SK-N-SH treated with all-trans-retinoic acid at 6 μM for 48 hours (cell line): ENCODE results near the gene DHRS3.
"Not testable (repeated sequence)": the region's sequence is repeated elsewhere in the genome, so short reads cannot be mapped to it uniquely, and the experiment has no call there.

Experiments
- ATAC-seq: fragments of 200-7000 bp; cut with Tn5 transposase; 3 replicates; pipeline ENCODE4 v1.9.1; 2020; ENCODE audit warnings: mild to moderate bottlenecking, moderate library complexity
- ARNTL ChIP-seq: fragments of 450-650 bp; formaldehyde crosslinking; IDR thresholded peaks from 2 replicates; pipeline ENCODE4 v1.5.0; 2020; ENCODE audit warnings: low read depth, mild to moderate bottlenecking, moderate library complexity, borderline replicate concordance
- BACH2 ChIP-seq: fragments of 250-450 bp; sonication (Bioruptor Pico); IDR thresholded peaks from 2 replicates; pipeline ENCODE4 v1.9.0; 2021; ENCODE audit warnings: mild to moderate bottlenecking, borderline replicate concordance
- CREB5 ChIP-seq: fragments of 250-450 bp; sonication (Bioruptor Pico); IDR thresholded peaks from 2 replicates; pipeline ENCODE4 v1.5.1; 2020; ENCODE audit warnings: low read depth, mild to moderate bottlenecking, moderate library complexity
- CSRNP3 ChIP-seq: fragments of 250-450 bp; sonication (Bioruptor Pico); IDR thresholded peaks from 2 replicates; pipeline ENCODE4 v1.5.1; 2021; ENCODE audit warnings: mild to moderate bottlenecking, moderate library complexity
- ESRRG ChIP-seq: fragments of 250-450 bp; sonication (Bioruptor Pico); IDR thresholded peaks from 2 replicates; pipeline ENCODE4 v1.6.1; 2021; ENCODE audit warnings: mild to moderate bottlenecking
- ISL1 ChIP-seq: fragments of 250-450 bp; sonication (Bioruptor Pico); IDR thresholded peaks from 2 replicates; pipeline ENCODE4 v2.1.2; 2022; ENCODE audit warnings: mild to moderate bottlenecking, moderate library complexity
- OSR1 ChIP-seq: fragments of 250-450 bp; sonication (Bioruptor Pico); IDR thresholded peaks from 2 replicates; pipeline ENCODE4 v1.8.0; 2022; ENCODE audit warnings: moderate library complexity, mild to moderate bottlenecking, inconsistent platforms
- PATZ1 ChIP-seq: fragments of 250-450 bp; sonication (Bioruptor Pico); IDR thresholded peaks from 2 replicates; pipeline ENCODE4 v1.8.0; 2020; ENCODE audit warnings: mild to moderate bottlenecking, moderate library complexity, borderline replicate concordance
- POU6F1 ChIP-seq: fragments of 250-450 bp; sonication (Bioruptor Pico); IDR thresholded peaks from 2 replicates; pipeline ENCODE4 v1.8.0; 2021; ENCODE audit warnings: low read depth, mild to moderate bottlenecking, moderate library complexity, borderline replicate concordance
- PPARA ChIP-seq: fragments of 250-450 bp; sonication (Bioruptor Pico); IDR thresholded peaks from 2 replicates; pipeline ENCODE4 v1.5.0; 2020; ENCODE audit warnings: mild to moderate bottlenecking, borderline replicate concordance
- RARB ChIP-seq: fragments of 250-450 bp; sonication (Bioruptor Pico); IDR thresholded peaks from 2 replicates; pipeline ENCODE4 v1.8.0; 2021; ENCODE audit warnings: mild to moderate bottlenecking, moderate library complexity
- TCF4 ChIP-seq: fragments of 250-450 bp; sonication (Bioruptor Pico); IDR thresholded peaks from 2 replicates; pipeline ENCODE4 v1.8.0; 2021; ENCODE audit warnings: mild to moderate bottlenecking, moderate library complexity, borderline replicate concordance
- TOX ChIP-seq: fragments of 250-450 bp; sonication (Bioruptor Pico); IDR thresholded peaks from 2 replicates; pipeline ENCODE4 v1.8.0; 2021; ENCODE audit warnings: mild to moderate bottlenecking, moderate library complexity, borderline replicate concordance
- TSHZ2 ChIP-seq: fragments of 250-450 bp; sonication (Bioruptor Pico); IDR thresholded peaks from 2 replicates; pipeline ENCODE4 v1.5.0; 2020; ENCODE audit warnings: mild to moderate bottlenecking, moderate library complexity
- ZFP3 ChIP-seq: fragments of 250-450 bp; sonication (Bioruptor Pico); IDR thresholded peaks from 2 replicates; pipeline ENCODE4 v1.5.0; 2020; ENCODE audit warnings: mild to moderate bottlenecking, moderate library complexity
- ZFP30 ChIP-seq: fragments of 450-650 bp; formaldehyde crosslinking; IDR thresholded peaks from 2 replicates; pipeline ENCODE4 v1.5.0; 2022; ENCODE audit warnings: mild to moderate bottlenecking, moderate library complexity
- ZNF565 ChIP-seq: fragments of 450-650 bp; formaldehyde crosslinking; conservative IDR thresholded peaks from 2 replicates; pipeline ENCODE4 v1.5.0; 2020; ENCODE audit warnings: low read depth, mild to moderate bottlenecking, moderate library complexity
- ZNF70 ChIP-seq: fragments of 450-650 bp; formaldehyde crosslinking; IDR thresholded peaks from 2 replicates; pipeline ENCODE4 v1.5.0; 2020; ENCODE audit warnings: mild to moderate bottlenecking, moderate library complexity
- ZNF8 ChIP-seq: fragments of 450-650 bp; formaldehyde crosslinking; IDR thresholded peaks from 2 replicates; pipeline ENCODE4 v1.5.0; 2020; ENCODE audit warnings: mild to moderate bottlenecking, moderate library complexity

Gene DHRS3

GRCh38 chr1:12649971-12650421 lies 32.0 kb upstream of the DHRS3 start (continued):
- TF ChIP-seq CSRNP3: 0 out of 2 replicates have a peak, but pooled peaks have one; percentile 33

- ATAC-seq: no peak
Measured at GRCh38 chr1:12648741-12649140, 30.7 kb upstream of the DHRS3 start.

GRCh38 chr1:12645401-12645800 lies 27.4 kb upstream of the DHRS3 start:
- not testable (repeated sequence) for ATAC-seq

More at GRCh38 chr1:12648741-12649140, 30.7 kb upstream of the DHRS3 start:
- TF ChIP-seq ZFP3: no peak
- TF ChIP-seq ZNF8 (CRISPR knock-in tag): no peak
- TF ChIP-seq RARB (CRISPR knock-in tag): no peak
- no peak for TF ChIP-seq ESRRG (CRISPR knock-in tag)
- no peak for TF ChIP-seq ZNF70 (CRISPR knock-in tag)
- TF ChIP-seq CSRNP3: no peak
- TF ChIP-seq PPARA (CRISPR knock-in tag): no peak
- TF ChIP-seq POU6F1 (CRISPR knock-in tag): no peak
- TF ChIP-seq BACH2 (CRISPR knock-in tag): no peak
- no peak for TF ChIP-seq TOX (CRISPR knock-in tag)
- TF ChIP-seq ZFP30: no peak
- no peak for TF ChIP-seq PATZ1 (CRISPR knock-in tag)

- ATAC-seq: no peak
- TF ChIP-seq TOX (CRISPR knock-in tag) (no peak), ISL1 (CRISPR knock-in tag) (no peak), OSR1 (CRISPR knock-in tag) (no peak), ZNF565 (CRISPR knock-in tag) (no peak), ZNF70 (CRISPR knock-in tag) (no peak), ESRRG (CRISPR knock-in tag) (no peak), ZNF8 (CRISPR knock-in tag) (no peak), BACH2 (CRISPR knock-in tag) (no peak), CSRNP3 (no peak), ZFP30 (no peak), CREB5 (CRISPR knock-in tag) (no peak), TCF4 (CRISPR knock-in tag) (no peak), ARNTL (CRISPR knock-in tag) (no peak), RARB (CRISPR knock-in tag) (no peak), TSHZ2 (CRISPR knock-in tag) (no peak)
Measured at GRCh38 chr1:12644829-12645228, 26.8 kb upstream of the DHRS3 start.
